ENCODE measurements around the gene LINGO4. TPM values are rescaled to one million over a fixed set of nuclear protein-coding genes. Genes with fewer than 3 reads are reported as not detected.

LINGO4 gene
- total RNA-seq, 1 experiment from 2014 or later: not detected

- Mint-ChIP-seq H3K9me3 (no peaks in the 10 kb centered on the region), H3K4me1 (peaks cover 38% of the 10 kb centered on the region), H3K36me3 (no peaks in the 10 kb centered on the region), H3K4me3 (no peak within 1 kb of the TSS), H3K27me3 (ENCODE audit: low read depth) (peaks cover 8% of the 10 kb centered on the region), H3K27ac (no peak within 1 kb of the TSS; the same call in 1 of the 2 replicates)
- TF ChIP-seq TP53 (CRISPR knock-in tag; IDR thresholded peaks at IDR 0.05) (no peak), ZNF263 (CRISPR knock-in tag; IDR thresholded peaks at IDR 0.05; ENCODE audit: low read depth) (0 out of 2 replicates have a peak, but pooled peaks have one; percentile 23)
- ChIA-PET POLR2A (no interaction called here), CTCF (interaction anchor here (2.0 kb wide), 1 partner anchor 8 kb away, joined by 17 read pairs; the partner anchor contains the start of gene C2CD4D)
- ATAC-seq (no peak), DNase-seq (ENCODE audit: low spot score) (no peak)
Observed at GRCh38 chr1:151831605-151832004, 26.4 kb upstream of the LINGO4 start, which contains the start of gene RORC. Gene RORC, minus strand, starts transcription at chr1:151831802. Its CDS starts 38 bp downstream, at chr1:151831764.

DNA sequence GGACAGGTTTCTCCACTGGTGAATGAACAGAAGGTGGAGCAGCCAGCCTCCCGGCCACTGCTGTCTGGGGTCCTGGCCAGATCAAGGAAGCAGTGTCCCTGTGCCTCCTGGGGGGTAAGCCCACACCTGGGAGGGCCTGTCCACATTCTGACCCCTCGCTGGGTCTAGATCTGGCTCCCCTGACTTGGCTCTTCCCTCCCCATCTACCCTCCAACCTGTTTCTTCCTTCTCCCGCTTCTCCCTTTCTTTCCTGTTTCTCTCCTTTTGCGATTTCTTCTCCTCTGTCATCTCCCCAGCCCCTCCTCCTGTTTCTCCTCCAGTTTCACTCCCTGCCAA lies 26.0 kb upstream of the LINGO4 start:
- Mint-ChIP-seq H3K27ac (no peak overlapping the region), H3K9me3 (no peaks in the 10 kb centered on the region), H3K4me3 (no peak overlapping the region), H3K36me3 (no peaks in the 10 kb centered on the region), H3K4me1 (peaks cover 38% of the 10 kb centered on the region), H3K27me3 (ENCODE audit: low read depth) (peaks cover 4% of the 10 kb centered on the region)
- ATAC-seq (no peak), DNase-seq (ENCODE audit: low spot score) (no peak)
- TF ChIP-seq PRRX2 (CRISPR knock-in tag; IDR thresholded peaks at IDR 0.05) (no peak), GRHL2 (CRISPR knock-in tag; IDR thresholded peaks at IDR 0.05; ENCODE audit: insufficient replicate concordance, severe bottlenecking) (no peak), E2F1 (CRISPR knock-in tag; IDR thresholded peaks at IDR 0.05) (no peak), FOXK1 (CRISPR knock-in tag; IDR thresholded peaks at IDR 0.05) (no peak), JAZF1 (CRISPR knock-in tag; IDR thresholded peaks at IDR 0.05) (no peak), TEAD4 (CRISPR knock-in tag; IDR thresholded peaks at IDR 0.05) (no peak), CBFB (CRISPR knock-in tag; IDR thresholded peaks at IDR 0.05; ENCODE audit: low read depth) (no peak), JUN (CRISPR knock-in tag; IDR thresholded peaks at IDR 0.05) (no peak), HMGA2 (CRISPR knock-in tag; IDR thresholded peaks at IDR 0.05) (no peak), NR1H2 (CRISPR knock-in tag; IDR thresholded peaks at IDR 0.05) (no peak), ZMAT4 (CRISPR knock-in tag; IDR thresholded peaks at IDR 0.05) (no peak), TEAD1 (CRISPR knock-in tag; IDR thresholded peaks at IDR 0.05) (no peak), RORB (CRISPR knock-in tag; IDR thresholded peaks at IDR 0.05) (no peak), EMX1 (CRISPR knock-in tag; IDR thresholded peaks at IDR 0.05) (no peak), ZNF671 (CRISPR knock-in tag; IDR thresholded peaks at IDR 0.05) (no peak), ZNF232 (CRISPR knock-in tag; IDR thresholded peaks at IDR 0.05) (no peak), ZNF121 (CRISPR knock-in tag; IDR thresholded peaks at IDR 0.05) (no peak), TP53 (CRISPR knock-in tag; IDR thresholded peaks at IDR 0.05) (no peak)
- TF ChIP-seq, protein P1, sequence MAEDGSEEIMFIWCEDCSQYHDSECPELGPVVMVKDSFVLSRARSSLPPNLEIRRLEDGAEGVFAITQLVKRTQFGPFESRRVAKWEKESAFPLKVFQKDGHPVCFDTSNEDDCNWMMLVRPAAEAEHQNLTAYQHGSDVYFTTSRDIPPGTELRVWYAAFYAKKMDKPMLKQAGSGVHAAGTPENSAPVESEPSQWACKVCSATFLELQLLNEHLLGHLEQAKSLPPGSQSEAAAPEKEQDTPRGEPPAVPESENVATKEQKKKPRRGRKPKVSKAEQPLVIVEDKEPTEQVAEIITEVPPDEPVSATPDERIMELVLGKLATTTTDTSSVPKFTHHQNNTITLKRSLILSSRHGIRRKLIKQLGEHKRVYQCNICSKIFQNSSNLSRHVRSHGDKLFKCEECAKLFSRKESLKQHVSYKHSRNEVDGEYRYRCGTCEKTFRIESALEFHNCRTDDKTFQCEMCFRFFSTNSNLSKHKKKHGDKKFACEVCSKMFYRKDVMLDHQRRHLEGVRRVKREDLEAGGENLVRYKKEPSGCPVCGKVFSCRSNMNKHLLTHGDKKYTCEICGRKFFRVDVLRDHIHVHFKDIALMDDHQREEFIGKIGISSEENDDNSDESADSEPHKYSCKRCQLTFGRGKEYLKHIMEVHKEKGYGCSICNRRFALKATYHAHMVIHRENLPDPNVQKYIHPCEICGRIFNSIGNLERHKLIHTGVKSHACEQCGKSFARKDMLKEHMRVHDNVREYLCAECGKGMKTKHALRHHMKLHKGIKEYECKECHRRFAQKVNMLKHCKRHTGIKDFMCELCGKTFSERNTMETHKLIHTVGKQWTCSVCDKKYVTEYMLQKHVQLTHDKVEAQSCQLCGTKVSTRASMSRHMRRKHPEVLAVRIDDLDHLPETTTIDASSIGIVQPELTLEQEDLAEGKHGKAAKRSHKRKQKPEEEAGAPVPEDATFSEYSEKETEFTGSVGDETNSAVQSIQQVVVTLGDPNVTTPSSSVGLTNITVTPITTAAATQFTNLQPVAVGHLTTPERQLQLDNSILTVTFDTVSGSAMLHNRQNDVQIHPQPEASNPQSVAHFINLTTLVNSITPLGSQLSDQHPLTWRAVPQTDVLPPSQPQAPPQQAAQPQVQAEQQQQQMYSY (CRISPR knock-in tag; IDR thresholded peaks at IDR 0.05): no peak
- CTCF ChIA-PET: interaction anchor here (0.6 to 2.0 kb wide), 8 partner anchors 9 to 190 kb away, joined by 3 to 17 read pairs (median 5); partner anchors contain the start of genes C2CD4D and TDRKH
- POLR2A ChIA-PET: no interaction called here

GRCh38 chr1:151830055-151830454 lies 24.8 kb upstream of the LINGO4 start:
- Mint-ChIP-seq H3K27ac (no peak overlapping the region), H3K27me3 (ENCODE audit: low read depth) (peaks cover 6% of the 10 kb centered on the region; the same call in 1 of the 2 replicates), H3K4me3 (no peak overlapping the region), H3K36me3 (no peaks in the 10 kb centered on the region), H3K9me3 (no peaks in the 10 kb centered on the region), H3K4me1 (peaks cover 47% of the 10 kb centered on the region)
- TF ChIP-seq, protein P1 (CRISPR knock-in tag; IDR thresholded peaks at IDR 0.05): no peak
- no peak for TF ChIP-seq EMX1 (CRISPR knock-in tag; IDR thresholded peaks at IDR 0.05)
- TF ChIP-seq ZNF396 (CRISPR knock-in tag; IDR thresholded peaks at IDR 0.05; ENCODE audit: borderline replicate concordance): no peak
- no peak for ATAC-seq
- no peak for DNase-seq (ENCODE audit: low spot score)
- ChIA-PET POLR2A (interaction anchor here (0.5 kb wide), 1 partner anchor 31 kb away, joined by 3 read pairs; no protein-coding TSS in a partner anchor), CTCF (interaction anchor here (0.5 to 2.0 kb wide), 11 partner anchors 9 to 139 kb away, joined by 3 to 17 read pairs (median 5); partner anchors contain the start of genes C2CD4D, CELF3, MRPL9 and TDRKH)
